Heart right ventricle (tissue), 16 donors: ENCODE measurements around the gene ZSCAN25. TPM values are rescaled to one million over a fixed set of nuclear protein-coding genes. Genes with fewer than 3 reads are reported as not detected.

Source experiments
- ATAC-seq, 8 donors: fragments of 200-7000 bp; cut with Tn5 transposase; one replicate each; pipeline ENCODE4 v1.9.1; 2020; ENCODE audit warnings: mild to moderate bottlenecking in 8 of 8, moderate library complexity in 8 of 8, moderate number of reproducible peaks in 1 of 8
- DNase-seq, 2 donors: peaks; one replicate each; pipeline ENCODE4 v3.0.0-alpha.2; 2020
- H3K27ac ChIP-seq, 10 donors: fragments of 200-600 bp; sonication (generic) in 2 of 10; one replicate each; pipeline versions ENCODE4 v1.5.0 to v1.8.0; 2020 to 2022; ENCODE audit warnings: mild to moderate bottlenecking in 3 of 10
- H3K27me3 ChIP-seq, 7 donors: fragments of 200-600 bp; one replicate each; pipeline ENCODE4 v1.8.0; 2021 to 2022; ENCODE audit warnings: mild to moderate bottlenecking in 2 of 7
- H3K36me3 ChIP-seq, 9 donors: fragments of 200-600 bp; sonication (generic) in 1 of 9; one replicate each; pipeline versions ENCODE4 v1.5.0 to v1.8.0; 2020 to 2022; ENCODE audit warnings: mild to moderate bottlenecking in 2 of 9
- H3K4me1 ChIP-seq, 9 donors: fragments of 200-600 bp; sonication (generic) in 1 of 9; one replicate each; pipeline versions ENCODE4 v1.5.0 to v1.8.0; 2020 to 2022; ENCODE audit warnings: mild to moderate bottlenecking in 4 of 9
- H3K4me3 ChIP-seq, 10 donors: fragments of 200-600 bp; sonication (generic) in 2 of 10; one replicate each; pipeline versions ENCODE4 v1.5.0 to v1.8.0; 2020 to 2022; ENCODE audit warnings: mild to moderate bottlenecking in 7 of 10, moderate library complexity in 2 of 10
- H3K9me3 ChIP-seq, 11 donors: fragments of 200-600 bp in 10 of 11; sonication (generic) in 2 of 11; one replicate each; pipeline versions ENCODE4 v1.5.0 to v1.8.0; 2013 to 2022; ENCODE audit warnings: mild to moderate bottlenecking in 2 of 11, control low read depth in 1 of 11, moderate library complexity in 1 of 11
- WGBS, 2 donors: extraction: QIAGEN DNeasy Blood & Tissue Kit; methylation state at CpG; one replicate each; pipeline ENCODE4 v1.1.7; 2013; ENCODE audit warnings: inconsistent platforms in 1 of 2; 5-methylcytosine and 5-hydroxymethylcytosine counted together
- intact Hi-C, 10 donors: fragments of 100-400 bp; cut with DNase I; formaldehyde crosslinking; loops; one replicate each; pipeline versions ENCODE4 v1.11.1 to v1.14.2; 2022
- polyA plus RNA-seq, 2 donors: library from polyadenylated mRNA; stranded (reverse); fragments of 200-250 nt; gene quantifications; one replicate each; pipeline ENCODE4 v1.2.3, GENCODE V29; 2013
- total RNA-seq, 10 donors: library from RNA; stranded (reverse); fragmentation: NEBNext Ultra II Directional in 3 of 10; extraction: Animal tissue kit (Norgen Biotek cat#: 25700) in 3 of 10; gene quantifications; one replicate each; pipeline versions ENCODE4 v1.2.1 to v1.2.4, GENCODE V29; 2021 to 2023
- TF ChIP-seq, protein P1 (sequence below), 9 donors: fragments of 200-600 bp; sonication (generic) in 2 of 9; IDR thresholded peaks; one replicate each; pipeline versions ENCODE4 v1.5.0 to v1.8.0; 2021 to 2022; ENCODE audit warnings: antibody characterized with exemption in 9 of 9, mild to moderate bottlenecking in 5 of 9, moderate library complexity in 1 of 9
- donor health status: Arrhythmogenic right ventricular cardiomyopathy.
- donor health status: ischemic (EF 13 %, LVEDD 7.1; RV severe dilation, severe dysfunction).
- donor health status: healthy with polysubstance abuse.
- donor health status: DM: no; HTN: yes; CAD: no.
- donor health status: DM: no; HTN: no; CAD: no.
- donor health status: ischemic (EF 25% LVEDD 6.9; RV normal size, moderate dysfunction).
- donor health status: ischemic (EF 25% LVEDD 5.7; RV mildly dilated, moderate dysfunction).
- donor health status: healthy.
- donor health status: DM: yes; HTN: yes; CAD: no.
- donor health status: Ischemic cardiomyopathy.
- donor health status: ischemic (EF 35%, LVEDD 5.7; RV mildly dilated, moderate dysfunction).
- donor health status: nonischemic (EF 11% LVEDD 7.7; RV severe dilation, severe dysfunction).
- donor health status: DM: yes; HTN: yes; CAD: no.
- donor health status: PGD.
- donor health status: ischemic (EF 29% LVEDD 5.4; RV normal size, mild dysfunction).
- donor health status: nonischemic (EF 23%, LVEDD 6.1; RV moderate dilation, normal function).

ZSCAN25 gene
- total and polyA plus RNA-seq, 12 donors, result 2.5 to 10.5 (median 7.5) TPM

DNA sequence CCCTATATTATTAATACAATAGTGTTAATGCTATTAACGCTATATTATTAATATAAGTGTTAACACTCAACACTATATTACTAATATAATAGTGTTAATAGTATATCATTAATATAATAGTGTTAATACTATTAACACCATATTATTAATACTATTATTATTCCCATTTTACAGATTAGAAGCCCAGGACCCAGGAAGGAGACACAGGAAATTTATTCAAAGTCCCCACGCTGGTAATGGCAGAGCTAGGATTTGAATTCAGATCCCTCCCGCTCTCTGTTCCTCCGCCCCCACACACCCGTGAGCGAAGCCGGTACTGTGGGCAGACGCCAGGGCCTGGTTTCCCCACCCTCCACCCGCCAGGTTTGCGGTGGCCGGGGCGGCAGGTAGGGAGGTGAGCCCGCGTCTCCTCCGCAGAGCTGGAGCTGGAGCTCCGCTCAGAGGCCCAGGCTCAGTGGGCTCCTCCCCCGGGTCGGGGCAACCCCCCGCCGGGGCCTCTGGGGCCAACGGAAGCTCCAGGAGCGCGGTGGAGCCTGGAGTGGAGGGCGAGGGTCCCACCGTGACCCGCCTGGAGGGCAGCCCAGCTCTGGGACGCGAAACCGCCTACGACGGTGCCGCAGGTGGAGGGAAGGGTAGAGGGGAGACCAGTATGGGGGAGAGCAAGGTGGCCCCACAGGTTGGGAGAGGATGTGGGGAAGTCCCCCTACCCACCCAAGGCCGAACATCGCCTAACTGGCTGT lies 18.8 kb upstream of the ZSCAN25 start, which contains the start of gene TMEM225B:
TSS of gene TMEM225B (plus strand) at position 506 of the 740 bp plus-strand sequence. CDS start 6,122 bp downstream, outside the sequence.
- Histone ChIP-seq H3K4me1 (no peaks in the 10 kb centered on the region), H3K36me3 (no peaks in the 10 kb centered on the region), H3K27ac (no peak within 1 kb of the TSS), H3K9me3 (no peaks in the 10 kb centered on the region), H3K4me3 (no peak within 1 kb of the TSS), H3K27me3 (peaks cover 0 to 7% (median 0%) of the 10 kb centered on the region in 7 donors)
- intact Hi-C loops, result no loop called here
- DNase-seq (no peak), ATAC-seq (no peak)
- TF ChIP-seq, protein P1, sequence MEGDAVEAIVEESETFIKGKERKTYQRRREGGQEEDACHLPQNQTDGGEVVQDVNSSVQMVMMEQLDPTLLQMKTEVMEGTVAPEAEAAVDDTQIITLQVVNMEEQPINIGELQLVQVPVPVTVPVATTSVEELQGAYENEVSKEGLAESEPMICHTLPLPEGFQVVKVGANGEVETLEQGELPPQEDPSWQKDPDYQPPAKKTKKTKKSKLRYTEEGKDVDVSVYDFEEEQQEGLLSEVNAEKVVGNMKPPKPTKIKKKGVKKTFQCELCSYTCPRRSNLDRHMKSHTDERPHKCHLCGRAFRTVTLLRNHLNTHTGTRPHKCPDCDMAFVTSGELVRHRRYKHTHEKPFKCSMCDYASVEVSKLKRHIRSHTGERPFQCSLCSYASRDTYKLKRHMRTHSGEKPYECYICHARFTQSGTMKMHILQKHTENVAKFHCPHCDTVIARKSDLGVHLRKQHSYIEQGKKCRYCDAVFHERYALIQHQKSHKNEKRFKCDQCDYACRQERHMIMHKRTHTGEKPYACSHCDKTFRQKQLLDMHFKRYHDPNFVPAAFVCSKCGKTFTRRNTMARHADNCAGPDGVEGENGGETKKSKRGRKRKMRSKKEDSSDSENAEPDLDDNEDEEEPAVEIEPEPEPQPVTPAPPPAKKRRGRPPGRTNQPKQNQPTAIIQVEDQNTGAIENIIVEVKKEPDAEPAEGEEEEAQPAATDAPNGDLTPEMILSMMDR (IDR thresholded peaks at IDR 0.05), result no peak
- WGBS, 2 donors, result 41 to 55% methylated on average over 34 of the region's 34 CpGs

DNA sequence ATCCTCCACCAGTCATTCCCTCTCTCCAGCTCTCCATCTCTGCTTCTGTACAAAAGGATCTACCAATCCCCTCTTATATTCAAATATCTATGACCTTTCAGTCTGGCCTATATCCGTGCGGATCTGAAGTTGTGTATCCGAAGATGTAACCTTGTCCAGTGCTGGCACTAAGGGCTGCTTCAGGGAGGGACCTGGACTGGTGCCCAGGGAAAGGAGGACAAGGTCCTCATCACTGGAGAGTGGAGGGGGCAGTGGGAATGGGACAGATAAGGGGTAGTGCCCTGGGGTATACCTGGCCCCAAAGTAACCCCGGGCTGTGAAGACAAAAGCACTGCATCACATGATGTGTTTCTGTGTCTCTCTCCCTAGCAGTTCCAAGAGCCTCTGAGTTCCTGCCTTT lies 16.9 kb upstream of the ZSCAN25 start:
- DNase-seq (no peak), ATAC-seq (no peak)
- Histone ChIP-seq H3K9me3 (no peaks in the 10 kb centered on the region), H3K27ac (no peak overlapping the region), H3K27me3 (peaks cover 0 to 7% (median 0%) of the 10 kb centered on the region in 7 donors), H3K36me3 (no peaks in the 10 kb centered on the region), H3K4me3 (no peak overlapping the region), H3K4me1 (no peaks in the 10 kb centered on the region)
- 71 to 79% methylated on average over 4 of the region's 4 CpGs for WGBS, 2 donors
- intact Hi-C loops, result no loop called here
- TF ChIP-seq, protein P1 (IDR thresholded peaks at IDR 0.05), result no peak

DNA sequence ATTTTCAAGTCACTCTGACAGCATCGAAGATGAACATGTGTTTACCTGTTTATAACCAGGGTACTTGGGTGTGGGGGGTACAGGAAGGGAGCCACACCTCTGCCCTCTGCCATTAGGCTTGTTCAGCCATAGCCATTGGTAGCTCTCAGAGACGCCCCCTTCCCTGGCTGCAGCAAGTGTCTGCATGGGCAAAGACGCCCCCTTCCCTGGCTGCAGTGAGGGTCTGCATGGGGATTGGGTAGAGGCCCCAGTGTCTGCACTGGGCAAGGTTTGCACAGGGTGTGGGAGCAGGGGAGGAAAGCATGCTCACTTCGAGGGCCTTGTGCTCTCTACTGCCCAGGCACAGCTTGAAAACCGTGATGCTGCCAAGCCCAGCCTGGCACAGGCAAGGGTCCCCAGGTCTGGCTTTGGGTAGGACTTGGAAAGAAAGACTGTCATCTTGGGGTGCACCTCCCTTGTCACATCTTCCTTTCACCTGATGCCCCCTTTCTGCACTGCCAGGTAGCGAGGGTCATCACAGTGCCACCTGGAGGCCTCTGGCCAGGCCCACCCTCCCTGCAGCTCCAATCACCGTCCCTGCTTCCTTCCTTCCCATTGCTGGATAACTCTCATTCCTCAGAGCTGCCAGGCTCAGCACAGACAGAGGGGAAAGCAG lies 15.0 kb upstream of the ZSCAN25 start:
- no peak overlapping the region for H3K4me3 ChIP-seq
- 56 to 63% methylated on average over 7 of the region's 7 CpGs for WGBS, 2 donors
- no peak for ATAC-seq
- peaks cover 0 to 7% (median 0%) of the 10 kb centered on the region in 7 donors for H3K27me3 ChIP-seq
- TF ChIP-seq, protein P1 (IDR thresholded peaks at IDR 0.05), result no peak
- intact Hi-C loops, result no loop called here
- no peaks in the 10 kb centered on the region for H3K9me3 ChIP-seq
- H3K36me3 ChIP-seq, result no peaks in the 10 kb centered on the region
- no peaks in the 10 kb centered on the region for H3K4me1 ChIP-seq
- no peak for DNase-seq
- H3K27ac ChIP-seq, result no peak overlapping the region

DNA sequence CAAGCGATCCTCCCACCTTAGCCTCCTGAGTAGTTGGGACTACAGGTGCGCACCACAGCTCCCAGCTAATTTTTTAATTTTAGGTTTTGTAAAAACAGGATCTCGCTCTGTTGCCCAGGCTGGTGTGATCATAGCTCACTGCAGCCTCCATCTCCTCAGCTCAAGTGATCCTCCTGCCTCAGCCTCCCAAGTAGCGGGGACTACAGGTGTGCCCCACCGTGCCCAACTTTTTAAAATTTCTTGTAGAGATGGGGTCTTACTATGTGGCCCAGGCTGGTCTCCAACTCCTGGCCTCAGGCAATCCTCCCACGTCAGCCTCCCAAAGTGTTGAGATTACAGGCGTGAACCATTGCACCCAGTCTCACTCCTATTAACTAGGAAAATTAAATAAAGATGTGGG lies 11.2 kb upstream of the ZSCAN25 start:
- ATAC-seq (no peak), DNase-seq (no peak)
- H3K9me3 ChIP-seq, result no peaks in the 10 kb centered on the region
- 90 to 92% methylated on average over 7 of the region's 7 CpGs for WGBS, 2 donors
- H3K36me3 ChIP-seq, result no peaks in the 10 kb centered on the region
- no peaks in the 10 kb centered on the region for H3K4me1 ChIP-seq
- no peaks in the 10 kb centered on the region for H3K27me3 ChIP-seq
- TF ChIP-seq, protein P1 (IDR thresholded peaks at IDR 0.05), result no peak
- intact Hi-C loops, result no loop called here
- H3K27ac ChIP-seq, result no peak overlapping the region
- H3K4me3 ChIP-seq, result no peak overlapping the region
